Adrenal gland (tissue), 12 donors: ENCODE data around the gene NMRAL1. TPM values are rescaled to one million over a fixed set of nuclear protein-coding genes. Genes with fewer than 3 reads are reported as not detected.

Experiments
- DNase-seq, 7 donors: peaks; one replicate each; pipeline ENCODE4 v3.0.0-alpha.2; 2019 to 2020
- H3K27ac ChIP-seq, 5 donors: fragments of 200-600 bp; sonication (generic) in 4 of 5; 1 replicate in 3 of 5; 2 replicates in 2 of 5; pipeline versions ENCODE4 v1.5.1 to v1.8.0; 2016 to 2020; ENCODE audit warnings: mild to moderate bottlenecking in 1 of 5
- H3K27me3 ChIP-seq: fragments of 200-600 bp; 2 replicates; pipeline ENCODE4 v1.8.0; 2021
- H3K36me3 ChIP-seq, 2 donors: fragments of 200-600 bp; replicated peaks in 1 of 2; 1 replicate in 1 of 2; 2 replicates in 1 of 2; pipeline versions ENCODE4 v1.5.1 to v1.8.0; 2018 to 2022
- H3K4me1 ChIP-seq, 2 donors: fragments of 200-600 bp; replicated peaks in 1 of 2; 1 replicate in 1 of 2; 2 replicates in 1 of 2; pipeline versions ENCODE4 v1.5.1 to v1.8.0; 2018 to 2021
- H3K4me3 ChIP-seq, 4 donors: fragments of 200-600 bp; sonication (generic) in 3 of 4; one replicate each; pipeline ENCODE4 v1.5.1; 2016 to 2018
- H3K9me3 ChIP-seq, 3 donors: fragments of 200-600 bp; sonication (generic) in 1 of 3; replicated peaks in 1 of 3; 1 replicate in 2 of 3; 2 replicates in 1 of 3; pipeline versions ENCODE4 v1.5.1 to v1.8.0; 2016 to 2021
- POLR2A ChIP-seq, 2 donors: fragments of 450-650 bp; IDR thresholded peaks; one replicate each; pipeline ENCODE4 v1.6.1; 2017; ENCODE audit warnings: antibody characterized with exemption in 2 of 2, mild to moderate bottlenecking in 2 of 2, moderate library complexity in 1 of 2
- WGBS, 4 donors: extraction: QIAGEN DNeasy Blood & Tissue Kit in 2 of 4; methylation state at CpG; one replicate each; pipeline versions ENCODE4 v1.1.5 to v1.1.7; 2013 to 2017; 5-methylcytosine and 5-hydroxymethylcytosine counted together
- intact Hi-C, 2 donors: fragments of 100-400 bp; cut with DNase I; formaldehyde crosslinking; loops; one replicate each; pipeline versions ENCODE4 v1.14.1 to v1.15.0; 2022 to 2023
- polyA plus RNA-seq, 3 donors: library from polyadenylated mRNA; stranded (reverse); fragments of 200-250 nt in 2 of 3; fragments of 350-450 nt in 1 of 3; fragmentation: Illumina TruSeq in 1 of 3; extraction: RNeasy Lipid Tissue Mini Kit (QIAGEN cat#74804) in 1 of 3; gene quantifications; one replicate each; pipeline ENCODE4 v1.2.3, GENCODE V29; 2013 to 2014
- total RNA-seq, 9 donors: library from RNA; depleted of rRNA in 4 of 9; stranded (reverse); fragments of >200 nt in 4 of 9; fragments of 120-200 nt in 1 of 9; fragmentation: NEBNext Ultra II Directional in 1 of 9; extraction: Animal tissue kit (Norgen Biotek cat#: 25700) in 1 of 9; gene quantifications; one replicate each; pipeline versions ENCODE4 v1.1.0 to v1.2.4, GENCODE V29; 2013 to 2023
- TF ChIP-seq, protein P1 (sequence below), 6 experiments: fragments of 450-650 bp in 4 of 6; fragments of 200-600 bp in 2 of 6; sonication (generic) in 1 of 6; IDR thresholded peaks; 1 replicate in 5 of 6; 2 replicates in 1 of 6; pipeline versions ENCODE4 v1.5.1 to v1.8.0; 2016 to 2021; ENCODE audit warnings: antibody characterized with exemption in 6 of 6, mild to moderate bottlenecking in 2 of 6, moderate library complexity in 1 of 6
- donor health status: healthy with polysubstance abuse.
- donor health status: Bipolar disorder and iron deficiency.
- donor health status: DM: yes; HTN: yes; CAD: no.
- donor health status: DM: no; HTN: no; CAD: no.
- donor health status: DM: no; HTN: no; CAD: no.
- donor health status: DM: yes; HTN: yes; CAD: no.

NMRAL1 gene
- total and polyA plus RNA-seq, 12 donors, result 35.0 to 139 (median 79.7) TPM

DNA sequence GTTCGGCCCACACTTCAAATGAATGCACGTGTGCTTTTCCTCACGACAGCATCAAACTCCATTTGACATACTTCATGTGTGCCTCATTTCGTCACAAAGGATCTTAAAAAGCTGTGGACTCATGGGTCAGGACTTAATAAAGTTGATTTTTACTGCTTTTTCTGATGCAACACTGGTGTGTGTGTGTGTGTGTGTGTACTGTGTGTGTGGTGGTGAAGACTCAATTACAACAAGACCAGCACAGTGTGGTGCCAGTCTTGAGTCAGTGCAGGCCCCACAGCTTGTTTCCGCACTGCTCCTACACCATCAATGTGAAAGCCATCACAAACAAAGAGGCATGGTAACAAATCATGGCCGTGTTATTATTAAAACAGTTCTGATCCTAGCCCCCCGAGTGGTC lies 46.5 kb upstream of the NMRAL1 start:
- H3K4me3 ChIP-seq, result no peak overlapping the region
- no peaks in the 10 kb centered on the region for H3K36me3 ChIP-seq
- H3K27me3 ChIP-seq, result no peaks in the 10 kb centered on the region
- WGBS, 4 donors, result 79 to 87% (median 86%) methylated on average over 6 to 7 of the region's 7 CpGs
- TF ChIP-seq, protein P1, sequence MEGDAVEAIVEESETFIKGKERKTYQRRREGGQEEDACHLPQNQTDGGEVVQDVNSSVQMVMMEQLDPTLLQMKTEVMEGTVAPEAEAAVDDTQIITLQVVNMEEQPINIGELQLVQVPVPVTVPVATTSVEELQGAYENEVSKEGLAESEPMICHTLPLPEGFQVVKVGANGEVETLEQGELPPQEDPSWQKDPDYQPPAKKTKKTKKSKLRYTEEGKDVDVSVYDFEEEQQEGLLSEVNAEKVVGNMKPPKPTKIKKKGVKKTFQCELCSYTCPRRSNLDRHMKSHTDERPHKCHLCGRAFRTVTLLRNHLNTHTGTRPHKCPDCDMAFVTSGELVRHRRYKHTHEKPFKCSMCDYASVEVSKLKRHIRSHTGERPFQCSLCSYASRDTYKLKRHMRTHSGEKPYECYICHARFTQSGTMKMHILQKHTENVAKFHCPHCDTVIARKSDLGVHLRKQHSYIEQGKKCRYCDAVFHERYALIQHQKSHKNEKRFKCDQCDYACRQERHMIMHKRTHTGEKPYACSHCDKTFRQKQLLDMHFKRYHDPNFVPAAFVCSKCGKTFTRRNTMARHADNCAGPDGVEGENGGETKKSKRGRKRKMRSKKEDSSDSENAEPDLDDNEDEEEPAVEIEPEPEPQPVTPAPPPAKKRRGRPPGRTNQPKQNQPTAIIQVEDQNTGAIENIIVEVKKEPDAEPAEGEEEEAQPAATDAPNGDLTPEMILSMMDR (IDR thresholded peaks at IDR 0.05), result no peak
- TF ChIP-seq POLR2A (IDR thresholded peaks at IDR 0.05), result no peak
- peaks cover 4 to 16% of the 10 kb centered on the region in 2 donors for H3K4me1 ChIP-seq
- H3K27ac ChIP-seq, result no peak overlapping the region
- no peak for DNase-seq
- intact Hi-C loops, result no loop called here
- H3K9me3 ChIP-seq, result no peaks in the 10 kb centered on the region

DNA sequence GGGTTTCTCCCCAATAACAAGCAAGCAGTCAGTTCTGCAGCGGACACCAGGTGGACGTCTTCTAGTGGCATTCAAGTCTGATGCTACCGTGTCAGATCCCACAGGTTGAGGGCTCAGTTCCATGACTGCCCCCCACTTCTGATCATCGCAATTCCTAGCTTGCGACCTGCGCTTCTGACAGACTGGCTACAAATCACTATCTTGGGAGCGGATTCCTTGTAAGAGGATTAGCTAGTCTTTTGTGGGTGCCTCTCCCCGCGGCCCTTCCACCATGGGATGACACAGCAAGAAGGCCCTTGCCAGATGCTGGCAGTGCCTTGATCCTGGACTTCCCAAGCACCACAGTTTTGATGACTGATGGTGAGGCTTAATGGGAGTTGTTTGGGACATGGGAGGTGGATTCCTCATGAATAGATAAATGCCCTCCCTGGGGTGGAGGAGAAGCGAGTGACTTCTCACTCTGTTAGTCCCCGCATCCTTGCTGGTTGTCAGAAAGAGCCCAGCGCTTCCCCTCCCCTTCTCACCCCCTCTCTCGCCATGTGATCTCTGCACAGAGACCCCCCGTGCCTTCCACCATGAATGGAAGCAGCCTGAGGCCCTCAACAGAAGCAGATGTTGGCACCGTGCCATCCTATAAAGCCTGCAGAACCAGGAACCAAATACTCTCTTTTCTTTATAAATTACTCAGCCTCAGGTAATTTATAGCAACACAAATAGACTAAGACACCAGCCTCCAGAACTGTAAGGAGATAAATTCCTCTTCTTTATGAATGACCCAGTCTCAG lies 45.0 kb upstream of the NMRAL1 start:
- no peaks in the 10 kb centered on the region for H3K9me3 ChIP-seq
- H3K4me1 ChIP-seq, result peaks cover 17 to 30% of the 10 kb centered on the region in 2 donors
- no peak for DNase-seq
- WGBS, 4 donors, result 84 to 92% (median 87%) methylated on average over 15 of the region's 15 CpGs
- H3K36me3 ChIP-seq, result no peaks in the 10 kb centered on the region
- no peaks in the 10 kb centered on the region for H3K27me3 ChIP-seq
- intact Hi-C loops, result no loop called here
- no peak overlapping the region for H3K4me3 ChIP-seq
- no peak for TF ChIP-seq POLR2A (IDR thresholded peaks at IDR 0.05)
- TF ChIP-seq, protein P1 (IDR thresholded peaks at IDR 0.05), result no peak
- H3K27ac ChIP-seq, result no peak overlapping the region

DNA sequence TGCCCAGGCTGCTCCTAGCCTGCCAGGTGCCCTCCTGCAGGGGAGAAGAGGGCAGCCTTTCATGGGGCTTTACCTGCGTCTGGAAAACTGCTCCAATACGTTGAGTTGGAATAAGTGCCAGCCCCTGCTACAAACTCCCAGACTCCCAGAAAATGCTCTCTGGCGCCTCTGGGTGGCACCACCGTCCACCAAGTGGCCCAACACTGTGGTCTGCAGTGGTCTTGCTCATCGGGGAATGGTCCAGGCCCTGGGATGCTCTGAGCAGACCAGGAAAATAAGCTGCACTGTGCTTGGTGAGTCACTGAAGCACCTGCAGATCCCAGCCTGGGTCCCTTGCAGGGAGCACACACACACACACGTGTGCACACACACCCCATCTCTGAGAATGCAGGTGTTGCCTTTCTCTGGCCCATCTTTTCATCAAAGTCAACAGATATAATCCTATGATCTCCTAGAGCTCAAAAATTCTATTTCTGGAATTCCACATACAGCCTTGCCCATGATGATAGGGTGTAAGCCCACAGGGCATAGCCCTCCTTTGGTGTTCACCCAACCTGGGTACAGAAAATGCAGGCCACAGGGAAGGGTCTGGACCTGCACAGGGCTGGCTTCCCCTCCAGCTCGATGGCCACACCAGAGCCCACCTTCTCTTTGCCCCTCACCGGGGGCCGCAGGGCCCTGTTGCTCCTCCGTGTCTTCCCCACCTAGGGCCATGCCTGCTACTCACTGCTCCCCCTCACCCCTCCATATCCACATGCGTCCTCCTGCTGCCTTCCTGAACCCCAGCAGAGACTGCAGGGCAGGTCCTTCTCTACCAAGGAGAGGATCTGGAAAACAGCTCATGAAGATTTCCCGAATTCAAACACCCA lies 43.6 kb upstream of the NMRAL1 start:
- Histone ChIP-seq H3K9me3 (no peaks in the 10 kb centered on the region), H3K4me3 (no peak overlapping the region), H3K36me3 (peaks cover 0 to 5% of the 10 kb centered on the region in 2 donors), H3K27ac (no peak overlapping the region), H3K4me1 (peaks cover 20 to 44% of the 10 kb centered on the region in 2 donors), H3K27me3 (no peaks in the 10 kb centered on the region)
- no peak for DNase-seq
- TF ChIP-seq, protein P1 (IDR thresholded peaks at IDR 0.05), result peak; percentile 14 to 53 (median 48)
- TF ChIP-seq POLR2A (IDR thresholded peaks at IDR 0.05), result no peak
- intact Hi-C loops, result no loop called here
- WGBS, 4 donors, result 72 to 81% (median 74%) methylated on average over 9 to 12 of the region's 12 CpGs

DNA sequence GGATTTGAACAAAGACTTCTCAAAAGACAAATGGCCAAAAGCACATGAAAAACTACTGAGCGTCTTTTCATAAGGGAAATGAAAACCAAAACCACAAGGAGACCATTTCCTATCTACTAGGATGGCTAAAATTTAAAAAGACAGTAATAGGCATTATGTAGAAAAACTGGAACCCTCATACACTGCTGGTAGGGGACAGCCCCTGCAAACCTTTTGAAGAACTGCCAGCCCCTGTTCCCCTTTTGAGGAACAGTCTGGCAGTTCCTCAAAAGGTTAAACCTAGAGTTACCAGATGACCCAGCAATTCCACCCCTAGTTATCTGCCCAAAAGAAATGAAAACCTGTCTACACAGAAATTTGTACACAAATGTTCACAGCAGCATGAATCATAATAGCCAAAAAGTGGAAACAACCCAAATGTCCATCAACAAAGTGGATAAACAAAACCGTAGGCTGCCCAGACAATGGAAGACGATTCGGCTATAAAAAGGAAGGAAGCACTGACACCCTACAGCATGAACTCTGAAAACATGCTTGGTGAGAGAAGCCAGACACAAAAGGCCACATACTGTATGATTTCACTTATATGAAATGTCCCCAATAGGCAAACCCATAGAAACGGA lies 41.3 kb upstream of the NMRAL1 start:
- peak overlapping the region; percentile 24 to 67 (median 30) for H3K27ac ChIP-seq

More for the DNA sequence above, 41.3 kb upstream of the NMRAL1 start:
- Histone ChIP-seq H3K4me1 (peaks cover 20 to 44% of the 10 kb centered on the region in 2 donors), H3K27me3 (no peaks in the 10 kb centered on the region), H3K9me3 (no peaks in the 10 kb centered on the region), H3K4me3 (no peak overlapping the region), H3K36me3 (peaks cover 0 to 28% of the 10 kb centered on the region in 2 donors)
- no peak for DNase-seq
- TF ChIP-seq, protein P1 (IDR thresholded peaks at IDR 0.05), result no peak
- TF ChIP-seq POLR2A (IDR thresholded peaks at IDR 0.05), result no peak
- intact Hi-C loops, result no loop called here
- WGBS, 4 donors, result 27 to 40% (median 33%) methylated on average over 5 of the region's 5 CpGs
